ENCODE data around the gene CD52. TPM values are rescaled to one million over a fixed set of nuclear protein-coding genes. Genes with fewer than 3 reads are reported as not detected.

Gene CD52
- total and polyA plus RNA-seq, 2 experiments from 2014 or later = 7.3 TPM; not detected in 1

- TF ChIP-seq POLR2AphosphoS5 (IDR thresholded peaks at IDR 0.05; ENCODE audit: low read depth) = no peak
- no peak for TF ChIP-seq ZNF331 (CRISPR knock-in tag; IDR thresholded peaks at IDR 0.05; ENCODE audit: low read depth)
- no peak for TF ChIP-seq REST (IDR thresholded peaks at IDR 0.05; ENCODE audit: unreplicated experiment)
- TF ChIP-seq STAT1 (IDR thresholded peaks at IDR 0.05; ENCODE audit: unreplicated experiment) = no peak
- no peak for TF ChIP-seq EZH2 (IDR thresholded peaks at IDR 0.05; ENCODE audit: low read depth, unreplicated experiment)
- TF ChIP-seq JUNB (IDR thresholded peaks at IDR 0.05; ENCODE audit: unreplicated experiment) = no peak
- TF ChIP-seq CREB1 (CRISPR knock-in tag; IDR thresholded peaks at IDR 0.05; ENCODE audit: low read depth) = no peak
- TF ChIP-seq EZH2phosphoT487 (IDR thresholded peaks at IDR 0.05; ENCODE audit: unreplicated experiment) = no peak
- TF ChIP-seq ZNF462 (CRISPR knock-in tag; IDR thresholded peaks at IDR 0.05) = no peak
- Mint-ChIP-seq H3K4me1 (peaks cover 9% of the 10 kb centered on the region; the same call in 2 of the 3 replicates), H3K27ac (no peak overlapping the region), H3K4me3 (no peak overlapping the region), H3K36me3 (ENCODE audit: low read depth) (no peaks in the 10 kb centered on the region), H3K9me3 (no peaks in the 10 kb centered on the region), H3K27me3 (ENCODE audit: insufficient read depth, low read depth, poor library complexity) (peaks cover 19% of the 10 kb centered on the region)
- 0 out of 2 replicates have a peak, but pooled peaks cover 6% of the 10 kb centered on the region for H3F3A ChIP-seq (replicated peaks; ENCODE audit: low read depth)
- no peaks in the 10 kb centered on the region for H3K4me1 ChIP-seq (ENCODE audit: insufficient read depth)
- 0 out of 2 replicates have a peak, but pooled peaks cover 13% of the 10 kb centered on the region for H3K27me3 ChIP-seq (ENCODE audit: insufficient read depth)
- no peak for ATAC-seq
- no peak overlapping the region for H2AFZ ChIP-seq
- H4K20me1 ChIP-seq (replicated peaks; ENCODE audit: insufficient read depth) = no peaks in the 10 kb centered on the region
- H3K4me2 ChIP-seq = no peak overlapping the region
- no peak overlapping the region for H3K4me3 ChIP-seq
- H3K27ac ChIP-seq (ENCODE audit: low read depth) = no peak overlapping the region
- no peaks in the 10 kb centered on the region for H3K36me3 ChIP-seq (ENCODE audit: insufficient read depth)
- H3K79me2 ChIP-seq (replicated peaks; ENCODE audit: insufficient read depth) = no peaks in the 10 kb centered on the region
- DNase-seq (ENCODE audit: low spot score) = no peak
- no peaks in the 10 kb centered on the region for H3K9me2 ChIP-seq (ENCODE audit: insufficient read depth)
Measured at GRCh38 chr1:26367441-26367840, 49.7 kb downstream of the CD52 start.
